Heart right ventricle (tissue), 16 donors: Measurements from ENCODE around the gene BLOC1S3. TPM values are rescaled to one million over a fixed set of nuclear protein-coding genes. Genes with fewer than 3 reads are reported as not detected.
A peak's percentile ranks its signal among the peaks of the same experiment; 100 is the strongest.

Experiments
- ATAC-seq, 8 donors: fragments of 200-7000 bp; cut with Tn5 transposase; one replicate each; pipeline ENCODE4 v1.9.1; 2020; ENCODE audit warnings: mild to moderate bottlenecking in 8 of 8, moderate library complexity in 8 of 8, moderate number of reproducible peaks in 1 of 8
- DNase-seq, 2 donors: peaks; one replicate each; pipeline ENCODE4 v3.0.0-alpha.2; 2020
- H3K27ac ChIP-seq, 10 donors: fragments of 200-600 bp; sonication (generic) in 2 of 10; one replicate each; pipeline versions ENCODE4 v1.5.0 to v1.8.0; 2020 to 2022; ENCODE audit warnings: mild to moderate bottlenecking in 3 of 10
- H3K27me3 ChIP-seq, 7 donors: fragments of 200-600 bp; one replicate each; pipeline ENCODE4 v1.8.0; 2021 to 2022; ENCODE audit warnings: mild to moderate bottlenecking in 2 of 7
- H3K36me3 ChIP-seq, 9 donors: fragments of 200-600 bp; sonication (generic) in 1 of 9; one replicate each; pipeline versions ENCODE4 v1.5.0 to v1.8.0; 2020 to 2022; ENCODE audit warnings: mild to moderate bottlenecking in 2 of 9
- H3K4me1 ChIP-seq, 9 donors: fragments of 200-600 bp; sonication (generic) in 1 of 9; one replicate each; pipeline versions ENCODE4 v1.5.0 to v1.8.0; 2020 to 2022; ENCODE audit warnings: mild to moderate bottlenecking in 4 of 9
- H3K4me3 ChIP-seq, 10 donors: fragments of 200-600 bp; sonication (generic) in 2 of 10; one replicate each; pipeline versions ENCODE4 v1.5.0 to v1.8.0; 2020 to 2022; ENCODE audit warnings: mild to moderate bottlenecking in 7 of 10, moderate library complexity in 2 of 10
- H3K9me3 ChIP-seq, 11 donors: fragments of 200-600 bp in 10 of 11; sonication (generic) in 2 of 11; one replicate each; pipeline versions ENCODE4 v1.5.0 to v1.8.0; 2013 to 2022; ENCODE audit warnings: mild to moderate bottlenecking in 2 of 11, control low read depth in 1 of 11, moderate library complexity in 1 of 11
- CTCF ChIP-seq, 9 donors: fragments of 200-600 bp; sonication (generic) in 2 of 9; IDR thresholded peaks; one replicate each; pipeline versions ENCODE4 v1.5.0 to v1.8.0; 2021 to 2022; ENCODE audit warnings: antibody characterized with exemption in 9 of 9, mild to moderate bottlenecking in 5 of 9, moderate library complexity in 1 of 9
- WGBS, 2 donors: extraction: QIAGEN DNeasy Blood & Tissue Kit; methylation state at CpG; one replicate each; pipeline ENCODE4 v1.1.7; 2013; ENCODE audit warnings: inconsistent platforms in 1 of 2; 5-methylcytosine and 5-hydroxymethylcytosine counted together
- intact Hi-C, 10 donors: fragments of 100-400 bp; cut with DNase I; formaldehyde crosslinking; loops; one replicate each; pipeline versions ENCODE4 v1.11.1 to v1.14.2; 2022
- polyA plus RNA-seq, 2 donors: library from polyadenylated mRNA; stranded (reverse); fragments of 200-250 nt; gene quantifications; one replicate each; pipeline ENCODE4 v1.2.3, GENCODE V29; 2013
- total RNA-seq, 10 donors: library from RNA; stranded (reverse); fragmentation: NEBNext Ultra II Directional in 3 of 10; extraction: Animal tissue kit (Norgen Biotek cat#: 25700) in 3 of 10; gene quantifications; one replicate each; pipeline versions ENCODE4 v1.2.1 to v1.2.4, GENCODE V29; 2021 to 2023
- donor health status: Arrhythmogenic right ventricular cardiomyopathy.
- donor health status: ischemic (EF 13 %, LVEDD 7.1; RV severe dilation, severe dysfunction).
- donor health status: healthy with polysubstance abuse.
- donor health status: DM: no; HTN: yes; CAD: no.
- donor health status: DM: no; HTN: no; CAD: no.
- donor health status: ischemic (EF 25% LVEDD 6.9; RV normal size, moderate dysfunction).
- donor health status: ischemic (EF 25% LVEDD 5.7; RV mildly dilated, moderate dysfunction).
- donor health status: healthy.
- donor health status: DM: yes; HTN: yes; CAD: no.
- donor health status: Ischemic cardiomyopathy.
- donor health status: ischemic (EF 35%, LVEDD 5.7; RV mildly dilated, moderate dysfunction).
- donor health status: nonischemic (EF 11% LVEDD 7.7; RV severe dilation, severe dysfunction).
- donor health status: DM: yes; HTN: yes; CAD: no.
- donor health status: PGD.
- donor health status: ischemic (EF 29% LVEDD 5.4; RV normal size, mild dysfunction).
- donor health status: nonischemic (EF 23%, LVEDD 6.1; RV moderate dilation, normal function).

Gene BLOC1S3
- total and polyA plus RNA-seq, 12 donors: 2.2 to 8.6 (median 4.8) TPM

GRCh38 chr19:45161738-45162607 lies 16.6 kb upstream of the BLOC1S3 start:
- peak in 8 of 9 donors; percentile 18 to 56 (median 46) for TF ChIP-seq CTCF (IDR thresholded peaks at IDR 0.05)
- Histone ChIP-seq H3K4me1 (peaks cover 7 to 30% (median 20%) of the 10 kb centered on the region in 9 donors), H3K27ac (no peak overlapping the region), H3K4me3 (no peak overlapping the region), H3K27me3 (peaks cover 0 to 40% (median 33%) of the 10 kb centered on the region in 7 donors), H3K36me3 (no peaks in the 10 kb centered on the region), H3K9me3 (no peaks in the 10 kb centered on the region)
- 37 to 47% methylated on average over 32 of the region's 32 CpGs for WGBS, 2 donors
- ATAC-seq (peak in 5 of 8 donors; percentile 21 to 45 (median 27)), DNase-seq (peak in 1 of 2 donors; percentile 22)
- intact Hi-C loops: no loop called here

- Histone ChIP-seq H3K27me3 (peaks cover 0 to 39% (median 33%) of the 10 kb centered on the region in 7 donors), H3K9me3 (no peaks in the 10 kb centered on the region), H3K4me1 (peaks cover 7 to 36% (median 20%) of the 10 kb centered on the region in 9 donors), H3K27ac (no peak overlapping the region), H3K4me3 (no peak overlapping the region), H3K36me3 (no peaks in the 10 kb centered on the region)
- DNase-seq (no peak), ATAC-seq (no peak)
- intact Hi-C loops: no loop called here
- no peak for TF ChIP-seq CTCF (IDR thresholded peaks at IDR 0.05)
- 81 to 84% methylated on average over 18 of the region's 18 CpGs for WGBS, 2 donors
Observed at GRCh38 chr19:45162608-45163143, 15.9 kb upstream of the BLOC1S3 start.

DNA sequence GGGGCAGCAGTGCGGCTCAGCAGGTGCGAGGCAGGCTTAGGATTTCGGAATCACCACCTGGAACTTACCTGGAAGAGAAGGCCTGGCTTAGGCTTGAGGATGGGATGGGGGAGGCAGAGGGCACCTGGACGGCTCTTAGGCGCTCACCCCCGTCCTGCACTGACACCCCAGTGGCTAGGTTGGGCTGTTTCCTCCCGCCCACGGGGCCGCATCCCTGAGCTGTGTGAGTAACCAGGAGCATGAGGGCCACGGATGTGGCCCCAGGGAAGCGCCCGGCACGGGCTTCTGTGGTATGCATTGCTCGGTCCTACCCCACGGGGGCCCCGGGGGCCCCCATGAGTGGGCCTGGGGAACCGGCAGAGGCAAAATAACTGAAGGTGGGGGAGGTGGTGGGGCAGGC lies 15.4 kb upstream of the BLOC1S3 start:
- DNase-seq (no peak), ATAC-seq (no peak)
- no peak overlapping the region for H3K27ac ChIP-seq
- H3K27me3 ChIP-seq: peaks cover 0 to 36% (median 30%) of the 10 kb centered on the region in 7 donors
- WGBS, 2 donors: 85 to 91% methylated on average over 17 of the region's 17 CpGs
- peaks cover 7 to 36% (median 20%) of the 10 kb centered on the region in 9 donors for H3K4me1 ChIP-seq
- no peak overlapping the region for H3K4me3 ChIP-seq
- TF ChIP-seq CTCF (IDR thresholded peaks at IDR 0.05): no peak
- no peaks in the 10 kb centered on the region for H3K9me3 ChIP-seq
- intact Hi-C loops: no loop called here
- no peaks in the 10 kb centered on the region for H3K36me3 ChIP-seq

DNA sequence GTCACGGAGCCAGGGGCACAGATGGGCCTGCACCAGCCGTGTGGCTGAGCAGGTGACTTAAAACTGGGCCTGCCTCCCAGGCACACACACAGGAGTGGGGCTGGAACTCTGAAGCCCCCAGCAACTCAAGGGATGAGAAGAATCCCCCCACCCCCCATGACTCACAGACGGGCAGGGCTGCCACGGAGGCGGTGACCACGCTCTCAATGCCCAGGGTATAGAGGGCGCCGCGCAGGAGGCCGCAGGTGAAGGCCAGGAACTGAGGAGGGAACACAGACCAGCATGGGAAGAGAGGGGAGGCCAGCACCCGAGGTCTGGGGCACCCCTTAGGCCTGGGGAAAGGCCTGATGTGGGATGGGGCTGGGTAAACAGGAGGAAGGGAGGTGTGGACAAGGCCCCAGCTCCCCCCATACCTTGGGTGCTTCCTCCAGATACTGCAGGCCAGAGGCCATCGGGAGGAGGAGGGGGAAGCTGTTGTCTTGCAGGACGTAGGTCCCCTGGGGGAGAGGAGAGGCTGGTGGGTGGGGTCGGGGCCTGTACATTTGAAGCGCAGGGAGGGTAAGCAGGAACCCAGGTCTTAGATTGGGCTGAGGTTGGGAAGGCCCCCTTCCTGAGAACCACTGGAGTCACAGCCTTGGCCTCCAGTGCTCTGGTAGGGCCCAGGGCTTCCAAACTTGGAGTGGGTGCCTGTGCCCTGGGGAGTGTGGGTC lies 14.7 kb upstream of the BLOC1S3 start:
- H3K9me3 ChIP-seq: no peaks in the 10 kb centered on the region
- no peak for TF ChIP-seq CTCF (IDR thresholded peaks at IDR 0.05)
- ATAC-seq: no peak

More for the DNA sequence above, 14.7 kb upstream of the BLOC1S3 start:
- no peak for DNase-seq
- H3K4me3 ChIP-seq: no peak overlapping the region
- peaks cover 7 to 36% (median 22%) of the 10 kb centered on the region in 9 donors for H3K4me1 ChIP-seq
- H3K27ac ChIP-seq: no peak overlapping the region
- WGBS, 2 donors: 79 to 80% methylated on average over 15 of the region's 15 CpGs
- intact Hi-C loops: no loop called here
- peaks cover 0 to 28% (median 23%) of the 10 kb centered on the region in 7 donors for H3K27me3 ChIP-seq
- no peaks in the 10 kb centered on the region for H3K36me3 ChIP-seq
